GM12892 (cell line): ENCODE measurements around the gene FLT4.

Source experiments
- POLR2A ChIP-seq: IDR thresholded peaks from 2 replicates; pipeline ENCODE4 v1.6.1; 2011; ENCODE audit warnings: low read depth, low read length, control low read depth
- POLR2AphosphoS5 ChIP-seq: IDR thresholded peaks from 2 replicates; pipeline ENCODE4 v1.6.1; 2011; ENCODE audit warnings: low read depth, low read length, control low read depth
- TAF1 ChIP-seq: IDR thresholded peaks from 2 replicates; pipeline ENCODE4 v1.6.1; 2011; ENCODE audit warnings: low read depth, mild to moderate bottlenecking, control low read depth, low read length, borderline replicate concordance

DNA sequence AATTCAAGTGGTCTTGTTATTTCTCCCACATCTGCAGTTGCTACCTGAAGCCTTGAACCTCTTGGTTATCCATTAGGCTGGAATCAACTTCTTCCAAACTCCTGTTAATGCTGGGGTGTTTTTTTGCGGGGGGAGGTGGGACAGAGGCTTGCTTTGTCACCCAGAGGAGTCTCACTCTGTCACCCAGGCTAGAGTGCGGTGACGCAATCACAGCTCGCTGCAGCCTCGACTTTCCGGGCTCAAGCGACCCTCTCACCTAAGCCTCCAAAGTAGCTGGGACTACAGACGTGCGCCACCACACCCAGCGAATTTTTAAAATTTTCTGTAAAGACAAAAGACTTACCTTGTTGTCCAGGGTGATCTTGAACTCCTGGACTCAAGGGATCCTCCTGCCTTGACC lies 62.5 kb downstream of the FLT4 start:
- TF ChIP-seq POLR2A (no peak), POLR2AphosphoS5 (no peak), TAF1 (no peak)
